T-helper 2 cell treated with Interferon-gamma antibody and Interleukin-4, amounts not matched to agents 100 ng/mL and 5 ng/mL, for 36 hours (primary cell): ENCODE results near the gene CCDC106. TPM values are rescaled to one million over a fixed set of nuclear protein-coding genes. Genes with fewer than 3 reads are reported as not detected.

Source experiments
- intact Hi-C: fragments of 100-400 bp; cut with micrococcal nuclease; formaldehyde crosslinking; loops from one replicate; pipeline ENCODE4 v1.15.1; 2023
- total RNA-seq: library from RNA; stranded (reverse); gene quantifications from 2 replicates; pipeline ENCODE4 v1.2.3, GENCODE V29; 2022

Gene CCDC106
- total RNA-seq, 1 donor from 2014 or later: 7.0 TPM

DNA sequence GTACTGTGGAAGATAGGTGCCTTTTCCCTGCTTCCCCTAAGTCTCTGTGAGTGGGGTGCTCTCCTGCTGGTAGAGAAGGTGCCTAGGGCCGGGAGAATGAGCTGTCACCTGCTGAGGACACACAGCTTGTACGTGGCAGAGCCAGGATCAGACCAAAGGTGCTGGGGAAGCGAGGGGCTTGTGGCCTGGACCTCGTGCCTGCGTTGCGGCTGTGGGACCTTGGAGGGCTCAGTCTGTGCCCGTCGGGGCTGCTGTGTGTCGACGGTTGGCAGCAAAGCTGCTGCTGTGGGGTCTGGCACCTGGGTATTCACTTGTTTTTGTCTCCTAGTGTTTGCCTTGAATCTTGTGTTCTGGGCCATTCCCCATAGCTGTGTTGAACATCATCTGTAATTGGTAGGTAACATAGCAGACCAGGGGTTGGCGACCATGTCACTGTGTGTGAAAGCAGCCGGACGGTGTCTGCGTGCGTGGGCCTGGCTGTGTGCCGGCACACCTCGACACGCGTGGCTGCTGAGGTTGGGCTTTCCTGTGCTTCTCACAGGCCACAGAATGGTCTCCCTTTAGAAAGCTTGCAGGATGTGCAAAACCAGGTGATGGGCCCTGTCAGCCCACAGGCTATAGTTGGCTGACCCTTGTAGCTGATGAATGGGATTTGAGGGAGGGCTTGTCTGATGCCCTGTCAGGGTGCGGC is 16.0 kb downstream of the CCDC106 start:
- intact Hi-C loops: no loop called here

GRCh38 chr19:55666343-55667005 is 18.5 kb downstream of the CCDC106 start:
- intact Hi-C loops: no loop called here

DNA sequence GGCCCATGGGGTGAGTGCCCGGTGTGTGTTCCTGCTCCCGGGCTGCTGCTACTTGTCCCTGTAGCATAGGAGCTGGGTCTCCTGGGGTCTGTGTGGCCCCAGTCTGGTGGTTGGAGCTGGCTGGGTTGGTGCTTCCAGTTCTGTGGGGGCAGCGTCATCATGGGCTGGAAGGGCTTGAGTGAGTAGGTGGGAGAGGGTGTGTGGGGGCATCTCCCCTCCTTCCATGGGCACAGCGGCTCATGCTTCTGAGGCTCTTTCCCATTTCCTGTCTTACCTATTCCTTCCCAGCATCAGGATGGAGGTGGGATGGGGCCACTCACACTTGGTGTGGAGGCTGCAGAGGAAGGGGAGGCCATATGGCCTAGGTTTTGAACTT is 19.0 kb downstream of the CCDC106 start:
- intact Hi-C loops: no loop called here

DNA sequence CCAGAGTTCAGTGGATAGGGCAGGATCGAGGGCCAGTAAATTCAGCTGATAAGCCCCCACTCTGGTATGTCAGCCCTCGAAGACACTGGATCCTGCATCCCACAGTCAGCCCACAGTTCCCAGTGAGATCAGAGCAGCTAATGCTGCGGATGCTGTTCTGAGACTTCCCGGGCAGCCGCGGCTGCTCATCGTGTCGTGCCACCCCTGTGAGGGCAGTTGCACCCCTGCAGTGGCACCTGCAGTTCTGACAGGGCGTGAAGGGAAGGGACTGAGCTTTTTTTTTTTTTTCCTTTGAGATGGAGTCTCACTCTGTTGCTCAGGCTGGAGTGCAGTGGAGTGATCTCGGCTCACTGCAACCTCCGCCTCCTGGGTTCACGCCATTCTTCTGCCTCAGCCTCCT is 19.5 kb downstream of the CCDC106 start:
- intact Hi-C loops: no loop called here

GRCh38 chr19:55667958-55668357 is 19.9 kb downstream of the CCDC106 start:
- intact Hi-C loops: no loop called here

DNA sequence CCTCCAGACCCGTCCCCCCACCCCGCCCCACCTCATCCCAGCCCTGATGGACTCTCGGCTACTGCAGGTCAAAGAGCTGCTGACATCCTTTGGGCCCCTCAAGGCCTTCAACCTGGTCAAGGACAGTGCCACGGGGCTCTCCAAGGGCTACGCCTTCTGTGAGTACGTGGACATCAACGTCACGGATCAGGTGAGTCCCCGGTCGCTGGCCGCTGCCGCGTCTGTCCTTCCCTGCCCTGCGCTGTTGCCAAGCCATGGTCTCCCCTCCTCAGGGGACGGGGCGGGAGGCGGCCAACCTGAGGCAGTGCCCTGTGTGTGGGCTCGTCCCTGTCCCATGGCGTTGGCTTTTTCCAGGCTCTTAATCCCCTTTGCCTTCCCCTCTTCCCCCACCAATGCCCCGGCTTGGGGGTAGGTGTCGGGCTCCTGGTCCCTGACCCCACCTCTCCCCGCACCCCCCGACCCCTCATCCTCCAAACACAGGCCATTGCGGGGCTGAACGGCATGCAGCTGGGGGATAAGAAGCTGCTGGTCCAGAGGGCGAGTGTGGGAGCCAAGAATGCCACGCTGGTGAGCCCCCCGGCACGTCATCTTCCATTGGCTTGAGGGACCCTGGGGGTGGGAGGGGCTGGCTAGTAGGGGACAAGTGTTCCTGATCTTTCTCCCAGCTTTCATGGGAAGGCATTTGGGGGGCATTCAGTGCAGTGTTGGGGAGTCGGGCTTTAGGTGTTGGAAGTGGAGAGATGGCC is 20.8 kb downstream of the CCDC106 start:
- intact Hi-C loops: no loop called here

GRCh38 chr19:55669418-55670279 is 21.6 kb downstream of the CCDC106 start:
- intact Hi-C loops: no loop called here

GRCh38 chr19:55670280-55671053 is 22.5 kb downstream of the CCDC106 start:
- intact Hi-C loops: no loop called here

- intact Hi-C loops: no loop called here
These were observed 23.0 kb downstream of the CCDC106 start for GRCh38 chr19:55671054-55671378.

DNA sequence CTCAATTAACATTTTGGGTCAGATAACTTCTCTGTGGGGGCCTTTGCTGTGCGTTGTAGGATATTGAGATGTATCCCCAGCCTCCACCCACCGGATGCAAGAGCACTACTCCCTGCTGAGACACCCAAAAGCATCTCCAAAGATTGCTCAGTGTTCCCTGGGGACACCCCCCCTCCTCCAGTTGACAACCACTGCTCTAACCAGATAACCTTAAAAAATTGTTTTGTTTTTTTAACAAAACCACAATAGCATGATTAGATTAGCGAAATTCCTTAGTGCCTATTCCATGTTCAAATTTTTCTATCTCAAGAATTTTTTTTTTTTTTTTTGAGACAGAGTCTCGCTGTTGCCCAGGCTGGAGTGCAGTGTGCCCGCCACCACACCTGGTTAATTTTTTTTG is 24.4 kb downstream of the CCDC106 start:
- intact Hi-C loops: no loop called here

GRCh38 chr19:55673465-55673864 is 25.5 kb downstream of the CCDC106 start:
- intact Hi-C loops: no loop called here

DNA sequence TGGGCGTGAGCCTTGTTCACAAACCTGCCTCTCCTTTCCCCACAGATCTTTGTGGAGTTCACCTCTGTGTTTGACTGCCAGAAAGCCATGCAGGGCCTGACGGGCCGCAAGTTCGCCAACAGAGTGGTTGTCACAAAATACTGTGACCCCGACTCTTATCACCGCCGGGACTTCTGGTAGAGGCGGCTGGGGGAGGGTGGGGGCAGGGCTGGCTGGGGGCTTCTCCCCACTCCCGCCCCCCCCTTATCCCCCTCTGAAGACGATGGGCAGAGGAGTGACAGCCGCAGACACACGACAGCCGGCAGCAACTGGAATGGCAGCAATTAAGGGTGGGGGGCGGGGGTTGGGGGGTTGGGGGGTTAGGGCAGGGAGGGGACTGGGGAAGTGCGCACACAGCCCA is 25.9 kb downstream of the CCDC106 start:
- intact Hi-C loops: loop anchor here (2.0 kb wide), 1 partner anchor 39 kb away; no protein-coding TSS in a partner anchor

- intact Hi-C loops: loop anchor here (2.0 kb wide), 1 partner anchor 40 kb away; no protein-coding TSS in a partner anchor
These were observed 26.4 kb downstream of the CCDC106 start for GRCh38 chr19:55674459-55674840.

GRCh38 chr19:55674841-55675660 is 27.0 kb downstream of the CCDC106 start, which contains the start of gene EPN1:
TSS of gene EPN1 (plus strand) at chr19:55675226. CDS start at chr19:55678628, 3,402 bp downstream.
- intact Hi-C loops: loop anchor here (1.0 to 2.0 kb wide), 3 partner anchors 20 to 466 kb away; partner anchors contain the start of genes U2AF2 and ZNF444

DNA sequence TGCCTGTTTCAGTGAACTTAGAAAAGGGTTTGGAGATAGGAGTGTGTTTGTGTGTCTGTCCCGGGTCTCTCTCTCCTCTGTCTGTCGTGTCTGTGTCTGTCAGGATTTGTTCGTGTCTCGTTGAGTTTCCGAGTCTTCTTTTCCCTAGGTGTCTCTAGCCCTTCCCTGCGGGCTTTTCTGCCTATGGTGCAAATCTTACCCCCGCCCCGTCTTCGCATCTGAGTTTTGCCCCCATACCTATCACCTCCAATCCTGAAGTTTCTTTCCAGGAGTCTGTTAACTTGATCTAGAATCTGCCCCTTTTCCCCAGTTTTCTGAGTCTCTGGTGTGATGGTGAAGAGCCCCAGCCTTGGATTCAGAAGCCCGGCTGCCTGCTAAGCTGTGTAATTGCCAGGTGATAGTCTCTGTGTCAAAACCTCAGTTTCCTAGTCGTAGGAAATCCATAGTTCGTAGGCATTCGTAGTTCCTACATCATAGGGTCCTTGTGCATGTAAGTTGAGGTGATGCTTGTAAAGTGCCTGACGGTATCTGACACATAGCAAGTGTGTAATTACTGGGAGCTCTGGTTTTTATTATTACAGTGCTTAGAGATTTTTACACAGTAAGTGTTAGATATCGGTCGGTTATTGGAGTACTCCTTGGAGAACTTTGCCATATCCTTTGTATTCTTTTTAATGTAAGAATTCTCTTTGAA is 27.8 kb downstream of the CCDC106 start:
- intact Hi-C loops: loop anchor here (1.0 to 2.0 kb wide), 3 partner anchors 21 to 465 kb away; partner anchors contain the start of genes U2AF2 and ZNF444

DNA sequence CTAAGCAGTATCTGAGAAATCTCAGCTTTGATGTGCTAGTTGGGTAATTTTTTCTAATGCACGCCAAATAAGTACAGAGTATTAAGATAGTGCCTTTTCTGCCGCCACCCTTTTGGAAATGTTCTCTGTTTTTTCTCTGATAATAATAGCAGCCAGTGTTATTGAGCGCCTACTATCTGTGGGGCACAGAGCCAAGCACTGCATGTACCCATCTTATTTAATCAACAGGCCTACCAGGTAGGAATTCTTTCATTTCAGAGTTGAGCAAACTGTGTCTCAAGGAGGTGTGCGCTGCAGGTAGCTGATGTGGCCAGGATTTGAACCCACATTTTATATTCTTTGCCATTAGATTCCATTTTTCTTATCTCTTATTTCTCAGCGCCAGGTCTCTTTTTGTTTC is 28.4 kb downstream of the CCDC106 start:
- intact Hi-C loops: no loop called here

GRCh38 chr19:55676889-55677505 is 29.0 kb downstream of the CCDC106 start:
- intact Hi-C loops: no loop called here

DNA sequence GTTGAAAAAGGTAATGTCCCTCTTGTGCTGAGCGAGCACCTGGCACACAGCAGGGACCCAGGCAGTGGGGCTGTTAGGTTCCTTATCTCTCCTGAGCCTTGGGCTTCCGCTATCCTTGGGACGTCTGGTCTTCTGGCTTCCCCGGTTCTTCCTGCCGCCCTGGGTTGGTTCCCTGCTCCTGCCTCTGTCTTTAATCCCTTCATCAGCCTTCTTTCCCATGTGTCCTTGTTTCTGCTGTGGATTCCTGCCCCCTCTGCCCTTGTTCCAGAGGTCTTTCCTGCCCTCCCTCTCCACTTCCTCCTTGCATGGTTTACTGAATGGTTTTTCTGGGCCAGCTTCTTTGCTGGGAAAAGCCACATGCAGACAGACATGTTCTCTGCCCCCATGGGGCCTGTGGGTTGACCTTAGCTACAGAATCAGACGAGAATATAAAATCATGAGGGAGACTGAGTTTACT is 29.6 kb downstream of the CCDC106 start:
- intact Hi-C loops: no loop called here
